ENCODE measurements around the gene CTCF. TPM values are rescaled to one million over a fixed set of nuclear protein-coding genes. Genes with fewer than 3 reads are reported as not detected.

CTCF gene
- total and polyA plus RNA-seq, 2 experiments from 2014 or later: 64.5 to 72.3 TPM

- Histone ChIP-seq H3K27me3 (ENCODE audit: insufficient read depth) (no peaks in the 10 kb centered on the region), H3K4me1 (ENCODE audit: insufficient read depth) (no peaks in the 10 kb centered on the region), H3K27ac (ENCODE audit: low read depth) (no peak overlapping the region), H3K36me3 (ENCODE audit: insufficient read depth) (no peaks in the 10 kb centered on the region), H2AFZ (no peak overlapping the region), H3K79me2 (replicated peaks; ENCODE audit: insufficient read depth) (no peaks in the 10 kb centered on the region), H3F3A (replicated peaks; ENCODE audit: low read depth) (0 out of 2 replicates have a peak, but pooled peaks cover 4% of the 10 kb centered on the region), H3K9me2 (ENCODE audit: insufficient read depth) (no peaks in the 10 kb centered on the region), H3K4me2 (no peak overlapping the region), H3K4me3 (no peak overlapping the region), H4K20me1 (replicated peaks; ENCODE audit: insufficient read depth) (no peaks in the 10 kb centered on the region; the same call in 1 of the 2 replicates)
- no peaks in the 10 kb centered on the region for H3K36me3 Mint-ChIP-seq (ENCODE audit: low read depth)
- TF ChIP-seq ZNF114 (CRISPR knock-in tag; IDR thresholded peaks at IDR 0.05) (no peak), STAT1 (IDR thresholded peaks at IDR 0.05; ENCODE audit: unreplicated experiment) (no peak), POLR2AphosphoS5 (IDR thresholded peaks at IDR 0.05; ENCODE audit: low read depth) (no peak), REST (IDR thresholded peaks at IDR 0.05; ENCODE audit: unreplicated experiment) (no peak), CTCF (conservative IDR thresholded peaks at IDR 0.05; ENCODE audit: low read depth in 2 of 2) (no peak), ZNF462 (CRISPR knock-in tag; IDR thresholded peaks at IDR 0.05) (no peak), ZNF331 (CRISPR knock-in tag; IDR thresholded peaks at IDR 0.05; ENCODE audit: low read depth) (no peak)
- TF ChIP-seq, protein P1, sequence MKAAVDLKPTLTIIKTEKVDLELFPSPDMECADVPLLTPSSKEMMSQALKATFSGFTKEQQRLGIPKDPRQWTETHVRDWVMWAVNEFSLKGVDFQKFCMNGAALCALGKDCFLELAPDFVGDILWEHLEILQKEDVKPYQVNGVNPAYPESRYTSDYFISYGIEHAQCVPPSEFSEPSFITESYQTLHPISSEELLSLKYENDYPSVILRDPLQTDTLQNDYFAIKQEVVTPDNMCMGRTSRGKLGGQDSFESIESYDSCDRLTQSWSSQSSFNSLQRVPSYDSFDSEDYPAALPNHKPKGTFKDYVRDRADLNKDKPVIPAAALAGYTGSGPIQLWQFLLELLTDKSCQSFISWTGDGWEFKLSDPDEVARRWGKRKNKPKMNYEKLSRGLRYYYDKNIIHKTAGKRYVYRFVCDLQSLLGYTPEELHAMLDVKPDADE (IDR thresholded peaks at IDR 0.05): no peak
- DNase-seq (ENCODE audit: low spot score) (no peak), ATAC-seq (no peak)
- H3K4me1 Mint-ChIP-seq: 0 out of 3 replicates have a peak, but pooled peaks cover 3% of the 10 kb centered on the region
- no peak overlapping the region for H3K4me3 Mint-ChIP-seq
- H3K27me3 Mint-ChIP-seq (ENCODE audit: insufficient read depth, low read depth, poor library complexity): peaks cover 17% of the 10 kb centered on the region
- H3K27ac Mint-ChIP-seq: no peak overlapping the region
- no peaks in the 10 kb centered on the region for H3K9me3 Mint-ChIP-seq
Observed at GRCh38 chr16:67674851-67675578, 112.7 kb downstream of the CTCF start.
